GM23338 (cell line): ENCODE measurements around the gene RASGRP4. TPM values are rescaled to one million over a fixed set of nuclear protein-coding genes. Genes with fewer than 3 reads are reported as not detected.

Experiments
- ATAC-seq: fragments of 200-7000 bp; cut with Tn5 transposase; 3 replicates; pipeline ENCODE4 v1.9.1; 2020
- DNase-seq: peaks from one replicate; pipeline ENCODE4 v3.0.0-alpha.2; 2015; ENCODE audit warnings: low spot score
- H2AFZ ChIP-seq: fragments of 200-600 bp; sonication (generic); 2 replicates; pipeline ENCODE4 v1.8.0; 2016; ENCODE audit warnings: antibody characterized with exemption, mild to moderate bottlenecking, moderate library complexity
- H3F3A ChIP-seq: fragments of 200-600 bp; sonication (generic); replicated peaks from 2 replicates; pipeline ENCODE4 v1.8.0; 2017; ENCODE audit warnings: antibody characterized with exemption, mixed run types, low read depth
- H3K27ac ChIP-seq: fragments of 200-600 bp; sonication (generic); 2 replicates; pipeline ENCODE4 v1.6.1; 2016; ENCODE audit warnings: low read depth
- H3K27me3 ChIP-seq: fragments of 200-600 bp; sonication (generic); 2 replicates; pipeline ENCODE4 v1.8.0; 2016; ENCODE audit warnings: mild to moderate bottlenecking, mixed run types, moderate library complexity; ENCODE audit not compliant: insufficient read depth
- H3K36me3 ChIP-seq: fragments of 200-600 bp; sonication (generic); 2 replicates; pipeline ENCODE4 v1.8.0; 2016; ENCODE audit warnings: mild to moderate bottlenecking; ENCODE audit not compliant: insufficient read depth
- H3K4me1 ChIP-seq: fragments of 200-600 bp; sonication (generic); 2 replicates; pipeline ENCODE4 v1.8.0; 2016; ENCODE audit warnings: mild to moderate bottlenecking, moderate library complexity; ENCODE audit not compliant: insufficient read depth
- H3K4me2 ChIP-seq: fragments of 200-600 bp; sonication (generic); 2 replicates; pipeline ENCODE4 v1.7.1; 2017; ENCODE audit warnings: mixed run types
- H3K4me3 ChIP-seq: fragments of 200-600 bp; sonication (generic); 2 replicates; pipeline ENCODE4 v1.6.1; 2016; ENCODE audit warnings: mixed run types
- H3K79me2 ChIP-seq: fragments of 200-600 bp; sonication (generic); replicated peaks from 2 replicates; pipeline ENCODE4 v1.8.0; 2017; ENCODE audit warnings: mild to moderate bottlenecking; ENCODE audit not compliant: insufficient read depth
- H3K9me2 ChIP-seq: fragments of 200-600 bp; sonication (generic); 2 replicates; pipeline ENCODE4 v1.8.0; 2017; ENCODE audit not compliant: insufficient read depth
- H4K20me1 ChIP-seq: fragments of 200-600 bp; sonication (generic); replicated peaks from 2 replicates; pipeline ENCODE4 v1.8.0; 2017; ENCODE audit warnings: mild to moderate bottlenecking; ENCODE audit not compliant: insufficient read depth
- H3K27ac Mint-ChIP-seq: 2 replicates; pipeline ENCODE4 v1.8.0; 2020; ENCODE audit warnings: inconsistent platforms, mild to moderate bottlenecking, moderate library complexity, mixed read lengths
- H3K27me3 Mint-ChIP-seq: 3 replicates; pipeline ENCODE4 v1.8.0; 2022; ENCODE audit warnings: low read depth, mild to moderate bottlenecking, moderate library complexity, mixed read lengths, inconsistent platforms; ENCODE audit not compliant: insufficient read depth, poor library complexity
- H3K36me3 Mint-ChIP-seq: 3 replicates; pipeline ENCODE4 v1.8.0; 2021; ENCODE audit warnings: low read depth, mild to moderate bottlenecking, inconsistent platforms, moderate library complexity, mixed read lengths
- H3K4me1 Mint-ChIP-seq: 3 replicates; pipeline ENCODE4 v1.8.0; 2020; ENCODE audit warnings: mild to moderate bottlenecking, inconsistent platforms, mixed read lengths
- H3K4me3 Mint-ChIP-seq: 3 replicates; pipeline ENCODE4 v1.8.0; 2021; ENCODE audit warnings: moderate library complexity, mild to moderate bottlenecking, inconsistent platforms, mixed read lengths
- H3K9me3 Mint-ChIP-seq: 3 replicates; pipeline ENCODE4 v1.8.0; 2020; ENCODE audit warnings: moderate library complexity, mild to moderate bottlenecking, inconsistent platforms, mixed read lengths
- CREB1 ChIP-seq: fragments of 250-450 bp; sonication (Bioruptor Pico); IDR thresholded peaks from 2 replicates; pipeline ENCODE4 v1.5.0; 2020; ENCODE audit warnings: low read depth, mild to moderate bottlenecking, moderate library complexity
- EZH2 ChIP-seq: fragments of 200-600 bp; sonication (generic); IDR thresholded peaks from one replicate; pipeline ENCODE4 v1.8.0; 2017; ENCODE audit warnings: antibody characterized with exemption, mild to moderate bottlenecking, low read depth; ENCODE audit not compliant: unreplicated experiment
- EZH2phosphoT487 ChIP-seq: fragments of 200-600 bp; sonication (generic); IDR thresholded peaks from one replicate; pipeline ENCODE4 v1.8.1; 2018; ENCODE audit warnings: antibody characterized with exemption; ENCODE audit not compliant: unreplicated experiment
- JUNB ChIP-seq: IDR thresholded peaks from one replicate; pipeline ENCODE4 v1.6.1; 2016; ENCODE audit warnings: antibody characterized with exemption; ENCODE audit not compliant: unreplicated experiment
- NANOG ChIP-seq: IDR thresholded peaks from 2 replicates; pipeline ENCODE4 v1.6.1; 2016; ENCODE audit warnings: antibody characterized with exemption, borderline replicate concordance
- POLR2AphosphoS5 ChIP-seq: IDR thresholded peaks from 2 replicates; pipeline ENCODE4 v1.6.1; 2016; ENCODE audit warnings: antibody characterized with exemption, low read depth
- STAT1 ChIP-seq: IDR thresholded peaks from one replicate; pipeline ENCODE4 v1.6.1; 2016; ENCODE audit warnings: antibody characterized with exemption; ENCODE audit not compliant: unreplicated experiment
- ZNF114 ChIP-seq: fragments of 250-450 bp; sonication (Bioruptor Pico); IDR thresholded peaks from 2 replicates; pipeline ENCODE4 v1.5.0; 2020; ENCODE audit warnings: mild to moderate bottlenecking, moderate library complexity
- ZNF331 ChIP-seq: fragments of 250-450 bp; sonication (Bioruptor Pico); IDR thresholded peaks from 2 replicates; pipeline ENCODE4 v1.5.0; 2020; ENCODE audit warnings: low read depth, mild to moderate bottlenecking, moderate library complexity
- polyA plus RNA-seq: library from polyadenylated mRNA; unstranded; fragments of >200 nt; fragmentation: Nextera tagmentation; extraction: Ambion mirVana; gene quantifications from 2 replicates; pipeline ENCODE4 v1.2.1, GENCODE V29; 2016
- total RNA-seq: library from RNA; depleted of rRNA; stranded (reverse); fragments of >200 nt; shearing (Covaris generic); gene quantifications from 2 replicates; pipeline ENCODE4 v1.2.3, GENCODE V29; 2014
- TF ChIP-seq, protein P1 (sequence below), 2 experiments: fragments of 200-600 bp in 1 of 2; sonication (generic) in 1 of 2; conservative IDR thresholded peaks; 2 replicates each; pipeline versions ENCODE4 v1.5.1 to v1.6.1; 2016 to 2017; ENCODE audit warnings: antibody characterized with exemption in 2 of 2, low read depth in 2 of 2, mild to moderate bottlenecking in 2 of 2, moderate library complexity in 1 of 2
- TF ChIP-seq, protein P2 (sequence below): fragments of 250-450 bp; sonication (Bioruptor Pico); IDR thresholded peaks from 2 replicates; pipeline ENCODE4 v1.5.0; 2020; ENCODE audit warnings: mild to moderate bottlenecking, moderate library complexity
- TF ChIP-seq, protein P3 (sequence below): IDR thresholded peaks from 2 replicates; pipeline ENCODE4 v1.6.1; 2016; ENCODE audit warnings: antibody characterized with exemption
- TF ChIP-seq, protein P4 (sequence below): IDR thresholded peaks from one replicate; pipeline ENCODE4 v1.6.1; 2018; ENCODE audit warnings: antibody characterized with exemption; ENCODE audit not compliant: unreplicated experiment

RASGRP4 gene
- total and polyA plus RNA-seq, 2 experiments from 2014 or later: 1.6 to 3.6 TPM

DNA sequence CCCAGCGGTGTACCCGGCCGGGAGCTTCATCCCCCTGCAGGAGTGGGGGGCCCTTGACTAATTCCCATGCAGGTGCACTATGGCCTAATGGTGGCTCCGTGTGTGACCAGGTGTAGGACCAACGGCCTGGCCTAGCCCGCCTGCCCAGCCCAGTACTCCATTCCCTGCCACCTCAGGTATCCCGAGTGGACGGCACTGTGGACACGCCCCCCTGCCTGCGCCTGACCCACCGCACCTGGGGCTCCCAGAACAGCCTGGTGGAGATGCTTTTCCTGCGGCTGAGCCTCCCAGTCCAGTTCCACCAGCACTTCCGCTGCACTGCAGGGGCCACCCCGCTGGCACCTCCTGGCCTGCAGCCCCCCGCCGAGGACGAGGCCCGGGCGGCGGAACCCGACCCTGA lies 47.2 kb upstream of the RASGRP4 start:
- no peak overlapping the region for H3K4me3 ChIP-seq
- no peak for DNase-seq
- peaks cover 3% of the 10 kb centered on the region for H3K4me1 Mint-ChIP-seq
- H4K20me1 ChIP-seq: 0 out of 2 replicates have a peak, but pooled peaks cover 4% of the 10 kb centered on the region
- no peaks in the 10 kb centered on the region for H3K79me2 ChIP-seq
- H3K9me3 Mint-ChIP-seq: no peaks in the 10 kb centered on the region
- no peaks in the 10 kb centered on the region for H3F3A ChIP-seq
- H3K36me3 ChIP-seq: peaks cover 27% of the 10 kb centered on the region
- H2AFZ ChIP-seq: no peak overlapping the region
- no peak for ATAC-seq
- peaks cover 7% of the 10 kb centered on the region for H3K27me3 Mint-ChIP-seq
- H3K27ac Mint-ChIP-seq: no peak overlapping the region
- no peaks in the 10 kb centered on the region for H3K27me3 ChIP-seq
- H3K4me2 ChIP-seq: no peak overlapping the region
- no peaks in the 10 kb centered on the region for H3K4me1 ChIP-seq
- no peak overlapping the region for H3K27ac ChIP-seq
- peaks cover 49% of the 10 kb centered on the region for H3K36me3 Mint-ChIP-seq
- H3K4me3 Mint-ChIP-seq: no peak overlapping the region
- no peak for TF ChIP-seq STAT1
- no peak for TF ChIP-seq CREB1
- TF ChIP-seq EZH2phosphoT487: no peak
- TF ChIP-seq, protein P1, sequence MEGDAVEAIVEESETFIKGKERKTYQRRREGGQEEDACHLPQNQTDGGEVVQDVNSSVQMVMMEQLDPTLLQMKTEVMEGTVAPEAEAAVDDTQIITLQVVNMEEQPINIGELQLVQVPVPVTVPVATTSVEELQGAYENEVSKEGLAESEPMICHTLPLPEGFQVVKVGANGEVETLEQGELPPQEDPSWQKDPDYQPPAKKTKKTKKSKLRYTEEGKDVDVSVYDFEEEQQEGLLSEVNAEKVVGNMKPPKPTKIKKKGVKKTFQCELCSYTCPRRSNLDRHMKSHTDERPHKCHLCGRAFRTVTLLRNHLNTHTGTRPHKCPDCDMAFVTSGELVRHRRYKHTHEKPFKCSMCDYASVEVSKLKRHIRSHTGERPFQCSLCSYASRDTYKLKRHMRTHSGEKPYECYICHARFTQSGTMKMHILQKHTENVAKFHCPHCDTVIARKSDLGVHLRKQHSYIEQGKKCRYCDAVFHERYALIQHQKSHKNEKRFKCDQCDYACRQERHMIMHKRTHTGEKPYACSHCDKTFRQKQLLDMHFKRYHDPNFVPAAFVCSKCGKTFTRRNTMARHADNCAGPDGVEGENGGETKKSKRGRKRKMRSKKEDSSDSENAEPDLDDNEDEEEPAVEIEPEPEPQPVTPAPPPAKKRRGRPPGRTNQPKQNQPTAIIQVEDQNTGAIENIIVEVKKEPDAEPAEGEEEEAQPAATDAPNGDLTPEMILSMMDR (conservative IDR thresholded peaks at IDR 0.05; ENCODE audit: low read depth in 2 of 2): no peak
- TF ChIP-seq ZNF331 (CRISPR knock-in tag): no peak
- no peak for TF ChIP-seq NANOG
- TF ChIP-seq, protein P2, sequence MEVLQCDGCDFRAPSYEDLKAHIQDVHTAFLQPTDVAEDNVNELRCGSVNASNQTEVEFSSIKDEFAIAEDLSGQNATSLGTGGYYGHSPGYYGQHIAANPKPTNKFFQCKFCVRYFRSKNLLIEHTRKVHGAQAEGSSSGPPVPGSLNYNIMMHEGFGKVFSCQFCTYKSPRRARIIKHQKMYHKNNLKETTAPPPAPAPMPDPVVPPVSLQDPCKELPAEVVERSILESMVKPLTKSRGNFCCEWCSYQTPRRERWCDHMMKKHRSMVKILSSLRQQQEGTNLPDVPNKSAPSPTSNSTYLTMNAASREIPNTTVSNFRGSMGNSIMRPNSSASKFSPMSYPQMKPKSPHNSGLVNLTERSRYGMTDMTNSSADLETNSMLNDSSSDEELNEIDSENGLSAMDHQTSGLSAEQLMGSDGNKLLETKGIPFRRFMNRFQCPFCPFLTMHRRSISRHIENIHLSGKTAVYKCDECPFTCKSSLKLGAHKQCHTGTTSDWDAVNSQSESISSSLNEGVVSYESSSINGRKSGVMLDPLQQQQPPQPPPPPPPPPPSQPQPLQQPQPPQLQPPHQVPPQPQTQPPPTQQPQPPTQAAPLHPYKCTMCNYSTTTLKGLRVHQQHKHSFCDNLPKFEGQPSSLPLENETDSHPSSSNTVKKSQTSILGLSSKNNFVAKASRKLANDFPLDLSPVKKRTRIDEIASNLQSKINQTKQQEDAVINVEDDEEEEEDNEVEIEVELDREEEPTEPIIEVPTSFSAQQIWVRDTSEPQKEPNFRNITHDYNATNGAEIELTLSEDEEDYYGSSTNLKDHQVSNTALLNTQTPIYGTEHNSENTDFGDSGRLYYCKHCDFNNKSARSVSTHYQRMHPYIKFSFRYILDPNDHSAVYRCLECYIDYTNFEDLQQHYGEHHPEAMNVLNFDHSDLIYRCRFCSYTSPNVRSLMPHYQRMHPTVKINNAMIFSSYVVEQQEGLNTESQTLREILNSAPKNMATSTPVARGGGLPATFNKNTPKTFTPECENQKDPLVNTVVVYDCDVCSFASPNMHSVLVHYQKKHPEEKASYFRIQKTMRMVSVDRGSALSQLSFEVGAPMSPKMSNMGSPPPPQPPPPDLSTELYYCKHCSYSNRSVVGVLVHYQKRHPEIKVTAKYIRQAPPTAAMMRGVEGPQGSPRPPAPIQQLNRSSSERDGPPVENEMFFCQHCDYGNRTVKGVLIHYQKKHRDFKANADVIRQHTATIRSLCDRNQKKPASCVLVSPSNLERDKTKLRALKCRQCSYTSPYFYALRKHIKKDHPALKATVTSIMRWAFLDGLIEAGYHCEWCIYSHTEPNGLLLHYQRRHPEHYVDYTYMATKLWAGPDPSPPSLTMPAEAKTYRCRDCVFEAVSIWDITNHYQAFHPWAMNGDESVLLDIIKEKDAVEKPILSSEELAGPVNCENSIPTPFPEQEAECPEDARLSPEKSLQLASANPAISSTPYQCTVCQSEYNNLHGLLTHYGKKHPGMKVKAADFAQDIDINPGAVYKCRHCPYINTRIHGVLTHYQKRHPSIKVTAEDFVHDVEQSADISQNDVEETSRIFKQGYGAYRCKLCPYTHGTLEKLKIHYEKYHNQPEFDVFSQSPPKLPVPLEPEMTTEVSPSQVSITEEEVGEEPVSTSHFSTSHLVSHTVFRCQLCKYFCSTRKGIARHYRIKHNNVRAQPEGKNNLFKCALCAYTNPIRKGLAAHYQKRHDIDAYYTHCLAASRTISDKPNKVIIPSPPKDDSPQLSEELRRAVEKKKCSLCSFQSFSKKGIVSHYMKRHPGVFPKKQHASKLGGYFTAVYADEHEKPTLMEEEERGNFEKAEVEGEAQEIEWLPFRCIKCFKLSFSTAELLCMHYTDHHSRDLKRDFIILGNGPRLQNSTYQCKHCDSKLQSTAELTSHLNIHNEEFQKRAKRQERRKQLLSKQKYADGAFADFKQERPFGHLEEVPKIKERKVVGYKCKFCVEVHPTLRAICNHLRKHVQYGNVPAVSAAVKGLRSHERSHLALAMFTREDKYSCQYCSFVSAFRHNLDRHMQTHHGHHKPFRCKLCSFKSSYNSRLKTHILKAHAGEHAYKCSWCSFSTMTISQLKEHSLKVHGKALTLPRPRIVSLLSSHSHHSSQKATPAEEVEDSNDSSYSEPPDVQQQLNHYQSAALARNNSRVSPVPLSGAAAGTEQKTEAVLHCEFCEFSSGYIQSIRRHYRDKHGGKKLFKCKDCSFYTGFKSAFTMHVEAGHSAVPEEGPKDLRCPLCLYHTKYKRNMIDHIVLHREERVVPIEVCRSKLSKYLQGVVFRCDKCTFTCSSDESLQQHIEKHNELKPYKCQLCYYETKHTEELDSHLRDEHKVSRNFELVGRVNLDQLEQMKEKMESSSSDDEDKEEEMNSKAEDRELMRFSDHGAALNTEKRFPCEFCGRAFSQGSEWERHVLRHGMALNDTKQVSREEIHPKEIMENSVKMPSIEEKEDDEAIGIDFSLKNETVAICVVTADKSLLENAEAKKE (CRISPR knock-in tag): no peak
- TF ChIP-seq EZH2: no peak
- TF ChIP-seq JUNB: no peak
- no peak for TF ChIP-seq POLR2AphosphoS5
- no peak for TF ChIP-seq ZNF114 (CRISPR knock-in tag)
- TF ChIP-seq, protein P3, sequence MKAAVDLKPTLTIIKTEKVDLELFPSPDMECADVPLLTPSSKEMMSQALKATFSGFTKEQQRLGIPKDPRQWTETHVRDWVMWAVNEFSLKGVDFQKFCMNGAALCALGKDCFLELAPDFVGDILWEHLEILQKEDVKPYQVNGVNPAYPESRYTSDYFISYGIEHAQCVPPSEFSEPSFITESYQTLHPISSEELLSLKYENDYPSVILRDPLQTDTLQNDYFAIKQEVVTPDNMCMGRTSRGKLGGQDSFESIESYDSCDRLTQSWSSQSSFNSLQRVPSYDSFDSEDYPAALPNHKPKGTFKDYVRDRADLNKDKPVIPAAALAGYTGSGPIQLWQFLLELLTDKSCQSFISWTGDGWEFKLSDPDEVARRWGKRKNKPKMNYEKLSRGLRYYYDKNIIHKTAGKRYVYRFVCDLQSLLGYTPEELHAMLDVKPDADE: no peak
- TF ChIP-seq, protein P4, sequence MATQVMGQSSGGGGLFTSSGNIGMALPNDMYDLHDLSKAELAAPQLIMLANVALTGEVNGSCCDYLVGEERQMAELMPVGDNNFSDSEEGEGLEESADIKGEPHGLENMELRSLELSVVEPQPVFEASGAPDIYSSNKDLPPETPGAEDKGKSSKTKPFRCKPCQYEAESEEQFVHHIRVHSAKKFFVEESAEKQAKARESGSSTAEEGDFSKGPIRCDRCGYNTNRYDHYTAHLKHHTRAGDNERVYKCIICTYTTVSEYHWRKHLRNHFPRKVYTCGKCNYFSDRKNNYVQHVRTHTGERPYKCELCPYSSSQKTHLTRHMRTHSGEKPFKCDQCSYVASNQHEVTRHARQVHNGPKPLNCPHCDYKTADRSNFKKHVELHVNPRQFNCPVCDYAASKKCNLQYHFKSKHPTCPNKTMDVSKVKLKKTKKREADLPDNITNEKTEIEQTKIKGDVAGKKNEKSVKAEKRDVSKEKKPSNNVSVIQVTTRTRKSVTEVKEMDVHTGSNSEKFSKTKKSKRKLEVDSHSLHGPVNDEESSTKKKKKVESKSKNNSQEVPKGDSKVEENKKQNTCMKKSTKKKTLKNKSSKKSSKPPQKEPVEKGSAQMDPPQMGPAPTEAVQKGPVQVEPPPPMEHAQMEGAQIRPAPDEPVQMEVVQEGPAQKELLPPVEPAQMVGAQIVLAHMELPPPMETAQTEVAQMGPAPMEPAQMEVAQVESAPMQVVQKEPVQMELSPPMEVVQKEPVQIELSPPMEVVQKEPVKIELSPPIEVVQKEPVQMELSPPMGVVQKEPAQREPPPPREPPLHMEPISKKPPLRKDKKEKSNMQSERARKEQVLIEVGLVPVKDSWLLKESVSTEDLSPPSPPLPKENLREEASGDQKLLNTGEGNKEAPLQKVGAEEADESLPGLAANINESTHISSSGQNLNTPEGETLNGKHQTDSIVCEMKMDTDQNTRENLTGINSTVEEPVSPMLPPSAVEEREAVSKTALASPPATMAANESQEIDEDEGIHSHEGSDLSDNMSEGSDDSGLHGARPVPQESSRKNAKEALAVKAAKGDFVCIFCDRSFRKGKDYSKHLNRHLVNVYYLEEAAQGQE: no peak
- H3K9me2 ChIP-seq: no peaks in the 10 kb centered on the region
